ENCODE measurements around the gene UTY. TPM values are rescaled to one million over a fixed set of nuclear protein-coding genes. Genes with fewer than 3 reads are reported as not detected.

Gene UTY
- total and polyA plus RNA-seq, 2 experiments from 2014 or later, result 15.7 to 36.3 TPM

DNA sequence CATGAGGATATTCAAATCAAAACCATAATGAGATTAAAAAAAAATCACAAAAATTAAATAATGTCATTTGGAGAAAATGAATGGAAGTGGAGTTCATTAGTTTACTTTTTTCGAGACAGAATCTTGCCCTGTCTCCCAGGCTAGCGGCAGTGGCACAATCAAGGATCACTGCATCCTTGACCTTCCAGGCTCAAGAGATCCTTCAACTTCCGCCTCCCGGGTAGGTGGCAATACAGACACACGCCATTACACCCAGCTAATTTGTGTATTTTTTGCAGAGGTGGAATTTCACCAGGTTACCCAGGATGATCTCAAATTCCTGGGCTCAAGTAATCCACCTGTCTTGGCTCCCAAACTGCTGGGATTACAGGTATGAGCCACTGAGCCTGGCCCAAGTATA lies 236.1 kb downstream of the UTY start:
- no peak for ATAC-seq
- H4K20me1 ChIP-seq (replicated peaks; ENCODE audit: insufficient read depth), result no peaks in the 10 kb centered on the region

More for the DNA sequence above, 236.1 kb downstream of the UTY start:
- H3K36me3 ChIP-seq (ENCODE audit: insufficient read depth), result no peaks in the 10 kb centered on the region
- no peak overlapping the region for H3K4me3 ChIP-seq
- Mint-ChIP-seq H3K4me3 (no peak overlapping the region), H3K4me1 (peaks cover 5% of the 10 kb centered on the region; the same call in 2 of the 3 replicates), H3K36me3 (ENCODE audit: low read depth) (peaks cover 12% of the 10 kb centered on the region), H3K27ac (no peak overlapping the region), H3K27me3 (ENCODE audit: insufficient read depth, low read depth, poor library complexity) (peaks cover under 1% of the 10 kb centered on the region), H3K9me3 (no peaks in the 10 kb centered on the region)
- TF ChIP-seq STAT1 (IDR thresholded peaks at IDR 0.05; ENCODE audit: unreplicated experiment) (no peak), EZH2 (IDR thresholded peaks at IDR 0.05; ENCODE audit: low read depth, unreplicated experiment) (no peak), JUNB (IDR thresholded peaks at IDR 0.05; ENCODE audit: unreplicated experiment) (no peak), ZNF331 (CRISPR knock-in tag; IDR thresholded peaks at IDR 0.05; ENCODE audit: low read depth) (no peak)
- TF ChIP-seq, protein P1, sequence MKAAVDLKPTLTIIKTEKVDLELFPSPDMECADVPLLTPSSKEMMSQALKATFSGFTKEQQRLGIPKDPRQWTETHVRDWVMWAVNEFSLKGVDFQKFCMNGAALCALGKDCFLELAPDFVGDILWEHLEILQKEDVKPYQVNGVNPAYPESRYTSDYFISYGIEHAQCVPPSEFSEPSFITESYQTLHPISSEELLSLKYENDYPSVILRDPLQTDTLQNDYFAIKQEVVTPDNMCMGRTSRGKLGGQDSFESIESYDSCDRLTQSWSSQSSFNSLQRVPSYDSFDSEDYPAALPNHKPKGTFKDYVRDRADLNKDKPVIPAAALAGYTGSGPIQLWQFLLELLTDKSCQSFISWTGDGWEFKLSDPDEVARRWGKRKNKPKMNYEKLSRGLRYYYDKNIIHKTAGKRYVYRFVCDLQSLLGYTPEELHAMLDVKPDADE (IDR thresholded peaks at IDR 0.05), result no peak
- TF ChIP-seq, protein P2, sequence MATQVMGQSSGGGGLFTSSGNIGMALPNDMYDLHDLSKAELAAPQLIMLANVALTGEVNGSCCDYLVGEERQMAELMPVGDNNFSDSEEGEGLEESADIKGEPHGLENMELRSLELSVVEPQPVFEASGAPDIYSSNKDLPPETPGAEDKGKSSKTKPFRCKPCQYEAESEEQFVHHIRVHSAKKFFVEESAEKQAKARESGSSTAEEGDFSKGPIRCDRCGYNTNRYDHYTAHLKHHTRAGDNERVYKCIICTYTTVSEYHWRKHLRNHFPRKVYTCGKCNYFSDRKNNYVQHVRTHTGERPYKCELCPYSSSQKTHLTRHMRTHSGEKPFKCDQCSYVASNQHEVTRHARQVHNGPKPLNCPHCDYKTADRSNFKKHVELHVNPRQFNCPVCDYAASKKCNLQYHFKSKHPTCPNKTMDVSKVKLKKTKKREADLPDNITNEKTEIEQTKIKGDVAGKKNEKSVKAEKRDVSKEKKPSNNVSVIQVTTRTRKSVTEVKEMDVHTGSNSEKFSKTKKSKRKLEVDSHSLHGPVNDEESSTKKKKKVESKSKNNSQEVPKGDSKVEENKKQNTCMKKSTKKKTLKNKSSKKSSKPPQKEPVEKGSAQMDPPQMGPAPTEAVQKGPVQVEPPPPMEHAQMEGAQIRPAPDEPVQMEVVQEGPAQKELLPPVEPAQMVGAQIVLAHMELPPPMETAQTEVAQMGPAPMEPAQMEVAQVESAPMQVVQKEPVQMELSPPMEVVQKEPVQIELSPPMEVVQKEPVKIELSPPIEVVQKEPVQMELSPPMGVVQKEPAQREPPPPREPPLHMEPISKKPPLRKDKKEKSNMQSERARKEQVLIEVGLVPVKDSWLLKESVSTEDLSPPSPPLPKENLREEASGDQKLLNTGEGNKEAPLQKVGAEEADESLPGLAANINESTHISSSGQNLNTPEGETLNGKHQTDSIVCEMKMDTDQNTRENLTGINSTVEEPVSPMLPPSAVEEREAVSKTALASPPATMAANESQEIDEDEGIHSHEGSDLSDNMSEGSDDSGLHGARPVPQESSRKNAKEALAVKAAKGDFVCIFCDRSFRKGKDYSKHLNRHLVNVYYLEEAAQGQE (IDR thresholded peaks at IDR 0.05; ENCODE audit: unreplicated experiment), result no peak
- TF ChIP-seq, protein P3, sequence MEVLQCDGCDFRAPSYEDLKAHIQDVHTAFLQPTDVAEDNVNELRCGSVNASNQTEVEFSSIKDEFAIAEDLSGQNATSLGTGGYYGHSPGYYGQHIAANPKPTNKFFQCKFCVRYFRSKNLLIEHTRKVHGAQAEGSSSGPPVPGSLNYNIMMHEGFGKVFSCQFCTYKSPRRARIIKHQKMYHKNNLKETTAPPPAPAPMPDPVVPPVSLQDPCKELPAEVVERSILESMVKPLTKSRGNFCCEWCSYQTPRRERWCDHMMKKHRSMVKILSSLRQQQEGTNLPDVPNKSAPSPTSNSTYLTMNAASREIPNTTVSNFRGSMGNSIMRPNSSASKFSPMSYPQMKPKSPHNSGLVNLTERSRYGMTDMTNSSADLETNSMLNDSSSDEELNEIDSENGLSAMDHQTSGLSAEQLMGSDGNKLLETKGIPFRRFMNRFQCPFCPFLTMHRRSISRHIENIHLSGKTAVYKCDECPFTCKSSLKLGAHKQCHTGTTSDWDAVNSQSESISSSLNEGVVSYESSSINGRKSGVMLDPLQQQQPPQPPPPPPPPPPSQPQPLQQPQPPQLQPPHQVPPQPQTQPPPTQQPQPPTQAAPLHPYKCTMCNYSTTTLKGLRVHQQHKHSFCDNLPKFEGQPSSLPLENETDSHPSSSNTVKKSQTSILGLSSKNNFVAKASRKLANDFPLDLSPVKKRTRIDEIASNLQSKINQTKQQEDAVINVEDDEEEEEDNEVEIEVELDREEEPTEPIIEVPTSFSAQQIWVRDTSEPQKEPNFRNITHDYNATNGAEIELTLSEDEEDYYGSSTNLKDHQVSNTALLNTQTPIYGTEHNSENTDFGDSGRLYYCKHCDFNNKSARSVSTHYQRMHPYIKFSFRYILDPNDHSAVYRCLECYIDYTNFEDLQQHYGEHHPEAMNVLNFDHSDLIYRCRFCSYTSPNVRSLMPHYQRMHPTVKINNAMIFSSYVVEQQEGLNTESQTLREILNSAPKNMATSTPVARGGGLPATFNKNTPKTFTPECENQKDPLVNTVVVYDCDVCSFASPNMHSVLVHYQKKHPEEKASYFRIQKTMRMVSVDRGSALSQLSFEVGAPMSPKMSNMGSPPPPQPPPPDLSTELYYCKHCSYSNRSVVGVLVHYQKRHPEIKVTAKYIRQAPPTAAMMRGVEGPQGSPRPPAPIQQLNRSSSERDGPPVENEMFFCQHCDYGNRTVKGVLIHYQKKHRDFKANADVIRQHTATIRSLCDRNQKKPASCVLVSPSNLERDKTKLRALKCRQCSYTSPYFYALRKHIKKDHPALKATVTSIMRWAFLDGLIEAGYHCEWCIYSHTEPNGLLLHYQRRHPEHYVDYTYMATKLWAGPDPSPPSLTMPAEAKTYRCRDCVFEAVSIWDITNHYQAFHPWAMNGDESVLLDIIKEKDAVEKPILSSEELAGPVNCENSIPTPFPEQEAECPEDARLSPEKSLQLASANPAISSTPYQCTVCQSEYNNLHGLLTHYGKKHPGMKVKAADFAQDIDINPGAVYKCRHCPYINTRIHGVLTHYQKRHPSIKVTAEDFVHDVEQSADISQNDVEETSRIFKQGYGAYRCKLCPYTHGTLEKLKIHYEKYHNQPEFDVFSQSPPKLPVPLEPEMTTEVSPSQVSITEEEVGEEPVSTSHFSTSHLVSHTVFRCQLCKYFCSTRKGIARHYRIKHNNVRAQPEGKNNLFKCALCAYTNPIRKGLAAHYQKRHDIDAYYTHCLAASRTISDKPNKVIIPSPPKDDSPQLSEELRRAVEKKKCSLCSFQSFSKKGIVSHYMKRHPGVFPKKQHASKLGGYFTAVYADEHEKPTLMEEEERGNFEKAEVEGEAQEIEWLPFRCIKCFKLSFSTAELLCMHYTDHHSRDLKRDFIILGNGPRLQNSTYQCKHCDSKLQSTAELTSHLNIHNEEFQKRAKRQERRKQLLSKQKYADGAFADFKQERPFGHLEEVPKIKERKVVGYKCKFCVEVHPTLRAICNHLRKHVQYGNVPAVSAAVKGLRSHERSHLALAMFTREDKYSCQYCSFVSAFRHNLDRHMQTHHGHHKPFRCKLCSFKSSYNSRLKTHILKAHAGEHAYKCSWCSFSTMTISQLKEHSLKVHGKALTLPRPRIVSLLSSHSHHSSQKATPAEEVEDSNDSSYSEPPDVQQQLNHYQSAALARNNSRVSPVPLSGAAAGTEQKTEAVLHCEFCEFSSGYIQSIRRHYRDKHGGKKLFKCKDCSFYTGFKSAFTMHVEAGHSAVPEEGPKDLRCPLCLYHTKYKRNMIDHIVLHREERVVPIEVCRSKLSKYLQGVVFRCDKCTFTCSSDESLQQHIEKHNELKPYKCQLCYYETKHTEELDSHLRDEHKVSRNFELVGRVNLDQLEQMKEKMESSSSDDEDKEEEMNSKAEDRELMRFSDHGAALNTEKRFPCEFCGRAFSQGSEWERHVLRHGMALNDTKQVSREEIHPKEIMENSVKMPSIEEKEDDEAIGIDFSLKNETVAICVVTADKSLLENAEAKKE (CRISPR knock-in tag; IDR thresholded peaks at IDR 0.05), result no peak
- DNase-seq (ENCODE audit: low spot score), result no peak
- no peak overlapping the region for H3K27ac ChIP-seq (ENCODE audit: low read depth)
- no peak overlapping the region for H3K4me2 ChIP-seq
- H3K27me3 ChIP-seq (ENCODE audit: insufficient read depth), result no peaks in the 10 kb centered on the region
- no peak overlapping the region for H2AFZ ChIP-seq
- no peaks in the 10 kb centered on the region for H3K9me2 ChIP-seq (ENCODE audit: insufficient read depth)
- no peaks in the 10 kb centered on the region for H3K4me1 ChIP-seq (ENCODE audit: insufficient read depth)
- no peaks in the 10 kb centered on the region for H3F3A ChIP-seq (replicated peaks; ENCODE audit: low read depth)
- H3K79me2 ChIP-seq (replicated peaks; ENCODE audit: insufficient read depth), result no peaks in the 10 kb centered on the region

Data from GM23338 (cell line).